ENCODE results near the gene GTPBP6.

Gene GTPBP6

DNA sequence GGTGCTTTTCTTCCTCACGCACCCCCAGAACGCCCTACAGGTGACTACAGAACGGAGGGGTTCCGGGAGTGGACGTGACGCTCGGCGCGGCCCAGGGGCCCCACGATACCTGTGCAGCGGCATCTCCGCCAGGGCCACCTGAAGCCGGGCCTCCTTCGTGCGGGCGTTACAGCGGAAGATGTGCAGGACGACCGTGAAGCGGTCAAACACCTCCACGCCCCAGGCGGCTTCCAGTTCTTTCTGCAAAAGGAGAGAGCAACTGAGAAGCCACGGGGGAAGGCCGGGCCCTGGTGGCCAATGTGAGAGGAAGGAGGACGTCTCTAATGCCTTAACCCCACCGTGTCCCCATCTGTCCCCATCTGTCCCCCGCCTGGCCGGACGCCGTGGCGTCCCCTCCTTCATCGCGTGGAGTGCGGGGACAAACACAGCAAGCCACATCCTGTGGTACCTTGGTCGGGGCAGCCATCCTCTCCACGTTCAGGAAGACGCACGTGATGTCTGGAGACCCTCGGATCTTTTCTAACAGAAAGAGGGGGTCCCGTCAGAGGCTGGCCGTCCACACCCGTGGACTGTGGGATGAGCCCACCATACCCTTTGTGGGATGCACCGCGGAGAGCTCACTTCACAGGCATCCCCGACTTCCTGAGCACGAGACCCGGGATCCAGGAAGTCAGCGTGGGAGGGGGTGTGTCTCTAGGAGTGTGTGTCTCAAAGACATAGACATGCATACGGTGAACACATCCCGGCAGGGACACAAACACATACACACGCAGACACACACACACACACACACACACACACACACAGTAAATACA is 3.6 kb downstream of the GTPBP6 start:
- H3K4me3 ChIP-seq (ENCODE audit: low read depth, low read length): no peak overlapping the region
- TF ChIP-seq MYC (IDR thresholded peaks at IDR 0.05; ENCODE audit: low read depth, low read length) (no peak), POLR2A (IDR thresholded peaks at IDR 0.05; ENCODE audit: extremely low read depth, insufficient read length) (no peak)
- TF ChIP-seq, protein P1, sequence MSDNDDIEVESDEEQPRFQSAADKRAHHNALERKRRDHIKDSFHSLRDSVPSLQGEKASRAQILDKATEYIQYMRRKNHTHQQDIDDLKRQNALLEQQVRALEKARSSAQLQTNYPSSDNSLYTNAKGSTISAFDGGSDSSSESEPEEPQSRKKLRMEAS (IDR thresholded peaks at IDR 0.05; ENCODE audit: low read depth, low read length): no peak
- TF ChIP-seq, protein P2, sequence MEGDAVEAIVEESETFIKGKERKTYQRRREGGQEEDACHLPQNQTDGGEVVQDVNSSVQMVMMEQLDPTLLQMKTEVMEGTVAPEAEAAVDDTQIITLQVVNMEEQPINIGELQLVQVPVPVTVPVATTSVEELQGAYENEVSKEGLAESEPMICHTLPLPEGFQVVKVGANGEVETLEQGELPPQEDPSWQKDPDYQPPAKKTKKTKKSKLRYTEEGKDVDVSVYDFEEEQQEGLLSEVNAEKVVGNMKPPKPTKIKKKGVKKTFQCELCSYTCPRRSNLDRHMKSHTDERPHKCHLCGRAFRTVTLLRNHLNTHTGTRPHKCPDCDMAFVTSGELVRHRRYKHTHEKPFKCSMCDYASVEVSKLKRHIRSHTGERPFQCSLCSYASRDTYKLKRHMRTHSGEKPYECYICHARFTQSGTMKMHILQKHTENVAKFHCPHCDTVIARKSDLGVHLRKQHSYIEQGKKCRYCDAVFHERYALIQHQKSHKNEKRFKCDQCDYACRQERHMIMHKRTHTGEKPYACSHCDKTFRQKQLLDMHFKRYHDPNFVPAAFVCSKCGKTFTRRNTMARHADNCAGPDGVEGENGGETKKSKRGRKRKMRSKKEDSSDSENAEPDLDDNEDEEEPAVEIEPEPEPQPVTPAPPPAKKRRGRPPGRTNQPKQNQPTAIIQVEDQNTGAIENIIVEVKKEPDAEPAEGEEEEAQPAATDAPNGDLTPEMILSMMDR (IDR thresholded peaks at IDR 0.05; ENCODE audit: low read depth, low read length): no peak
- no peak for DNase-seq (ENCODE audit: low read depth)

DNA sequence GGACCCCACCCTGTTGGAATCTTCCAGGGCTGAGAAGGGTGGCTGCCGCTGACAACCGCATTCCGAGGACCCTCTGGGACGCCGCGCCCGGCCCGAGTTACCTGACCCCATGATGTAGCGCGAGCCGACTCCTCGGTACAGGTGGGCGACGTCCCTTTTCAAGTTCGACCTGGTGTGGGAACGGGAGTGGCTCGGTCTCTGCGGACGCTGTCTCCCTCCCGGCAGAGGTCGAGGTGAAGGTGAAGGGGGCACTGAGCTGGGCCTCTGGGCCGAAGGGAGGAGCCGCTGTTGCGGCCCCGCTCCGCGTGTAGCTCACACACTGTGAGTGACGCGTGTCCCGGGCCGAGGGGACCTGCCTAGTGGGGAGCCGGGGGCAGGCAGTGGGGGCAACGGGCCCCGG is 4.5 kb downstream of the GTPBP6 start:
- TF ChIP-seq MYC (IDR thresholded peaks at IDR 0.05; ENCODE audit: low read depth, low read length) (no peak), POLR2A (IDR thresholded peaks at IDR 0.05; ENCODE audit: extremely low read depth, insufficient read length) (no peak)
- TF ChIP-seq, protein P2 (IDR thresholded peaks at IDR 0.05; ENCODE audit: low read depth, low read length): no peak
- TF ChIP-seq, protein P1 (IDR thresholded peaks at IDR 0.05; ENCODE audit: low read depth, low read length): no peak
- no peak for DNase-seq (ENCODE audit: low read depth)
- no peak overlapping the region for H3K4me3 ChIP-seq (ENCODE audit: low read depth, low read length)

GRCh38 chrX:313546-313945 is 5.0 kb downstream of the GTPBP6 start:
- DNase-seq (ENCODE audit: low read depth): no peak
- H3K4me3 ChIP-seq (ENCODE audit: low read depth, low read length): no peak overlapping the region
- TF ChIP-seq, protein P1 (IDR thresholded peaks at IDR 0.05; ENCODE audit: low read depth, low read length): no peak

DNA sequence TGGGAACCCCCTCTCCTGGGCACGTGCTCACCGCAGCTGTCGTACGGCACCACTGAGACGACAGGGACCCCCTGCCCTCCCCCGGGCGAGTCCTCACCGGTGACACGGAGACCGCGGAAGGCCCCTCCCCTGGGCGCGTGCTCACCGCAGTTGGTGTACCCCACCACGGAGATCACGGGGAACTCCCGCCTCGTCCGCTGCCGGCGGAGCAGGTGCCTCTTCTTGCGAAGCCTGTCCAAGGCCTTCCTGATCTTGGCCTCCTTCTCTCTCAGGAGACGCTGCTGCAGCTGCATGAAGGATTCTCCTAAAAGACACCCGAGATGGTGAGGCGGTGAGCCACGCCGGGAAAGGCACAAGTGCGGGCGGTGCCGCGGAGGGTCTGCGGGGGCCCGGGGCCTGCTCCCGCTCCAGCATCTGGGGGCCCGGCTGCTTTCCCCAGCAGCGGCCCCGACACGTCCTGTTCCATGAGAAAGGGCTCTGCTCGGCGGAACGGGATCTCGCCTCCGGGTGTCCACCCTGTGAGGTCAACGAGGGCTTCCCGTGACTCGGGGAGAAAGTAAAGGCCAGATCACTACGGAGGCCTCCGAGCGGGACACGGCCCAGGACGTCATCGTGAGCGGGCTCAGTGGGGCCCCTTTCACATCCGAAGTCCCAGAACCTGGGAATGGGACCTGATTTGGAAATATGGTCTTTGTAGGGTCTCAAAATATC is 5.8 kb downstream of the GTPBP6 start:
- no peak for DNase-seq (ENCODE audit: low read depth)
- TF ChIP-seq, protein P1 (IDR thresholded peaks at IDR 0.05; ENCODE audit: low read depth, low read length): no peak
- TF ChIP-seq, protein P2 (IDR thresholded peaks at IDR 0.05; ENCODE audit: low read depth, low read length): no peak
- TF ChIP-seq POLR2A (IDR thresholded peaks at IDR 0.05; ENCODE audit: extremely low read depth, insufficient read length) (no peak), MYC (IDR thresholded peaks at IDR 0.05; ENCODE audit: low read depth, low read length) (no peak)
- no peak overlapping the region for H3K4me3 ChIP-seq (ENCODE audit: low read depth, low read length)

DNA sequence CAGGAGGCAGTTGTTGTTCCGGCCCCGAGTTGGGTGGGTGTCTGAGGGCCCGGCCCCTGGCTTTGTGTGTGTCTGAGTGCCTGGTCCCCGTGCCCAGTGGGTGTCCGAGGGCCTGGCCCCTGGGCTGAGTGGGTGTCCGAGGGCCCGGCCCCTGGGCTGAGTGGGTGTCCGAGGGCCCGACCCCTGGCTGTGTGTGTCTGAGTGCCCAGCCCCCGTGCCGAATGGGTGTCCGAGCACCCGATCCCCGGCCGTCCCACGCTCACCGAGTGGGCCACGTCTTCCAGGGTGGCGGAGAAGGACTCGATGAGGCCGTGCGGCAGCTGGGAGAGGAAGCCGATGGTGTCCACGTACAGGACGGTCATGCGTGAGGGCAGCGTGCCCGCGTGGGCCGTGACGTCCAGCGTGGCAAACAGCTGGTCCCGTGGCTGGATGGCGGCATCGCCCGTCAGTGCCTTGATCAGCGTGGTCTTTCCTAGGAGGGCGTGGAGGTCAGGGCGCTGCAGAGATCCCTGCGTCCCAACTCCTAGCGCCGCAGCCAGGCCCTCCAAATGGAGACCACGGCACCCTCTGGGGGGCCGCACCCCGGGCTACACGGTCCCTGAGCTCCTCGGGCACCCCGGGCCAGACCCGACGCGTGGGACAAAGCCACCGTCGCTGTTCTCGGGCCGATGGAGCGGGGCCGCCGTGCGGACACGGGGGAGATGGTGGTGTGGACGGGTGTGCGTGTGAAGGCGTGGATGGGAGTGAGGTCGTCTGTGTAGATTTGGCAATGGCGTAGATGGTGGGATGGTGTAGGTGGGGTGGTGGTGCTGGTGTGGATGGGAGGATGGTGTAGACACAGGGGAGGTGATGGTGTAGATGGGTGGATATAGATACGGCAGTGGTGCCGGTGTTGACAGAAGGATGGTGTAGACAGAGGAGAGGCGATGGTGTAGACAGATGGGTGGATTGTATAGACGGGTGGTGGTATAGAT is 7.2 kb downstream of the GTPBP6 start:
- H3K4me3 ChIP-seq (ENCODE audit: low read depth, low read length): no peak overlapping the region
- no peak for DNase-seq (ENCODE audit: low read depth)
- TF ChIP-seq, protein P2 (IDR thresholded peaks at IDR 0.05; ENCODE audit: low read depth, low read length): no peak
- TF ChIP-seq MYC (IDR thresholded peaks at IDR 0.05; ENCODE audit: low read depth, low read length) (no peak), POLR2A (IDR thresholded peaks at IDR 0.05; ENCODE audit: extremely low read depth, insufficient read length) (no peak)
- TF ChIP-seq, protein P1 (IDR thresholded peaks at IDR 0.05; ENCODE audit: low read depth, low read length): no peak

All from NB4 (cell line).